NOMO-1 treated with DMSO at 0.1 percent for 48 hours (cell line): ENCODE data around the gene PTGES3L.

ENCODE experiments used
- DNase-seq: peaks from one replicate; lab custom pipeline; 2025; ENCODE audit not compliant: unreplicated experiment; lab: John Stamatoyannopoulos, UW

The PTGES3L gene

GRCh38 chr17:42979511-42980273 lies at the start of gene PTGES3L:
Gene PTGES3L (minus strand): TSS chr17:42980080. CDS start chr17:42980053, 27 bp downstream.
- peak; percentile 32 for DNase-seq

GRCh38 chr17:43028221-43028861 lies 48.5 kb upstream of the PTGES3L start:
- no peak for DNase-seq

GRCh38 chr17:43027091-43028032 lies 47.5 kb upstream of the PTGES3L start:
- DNase-seq = no peak

- no peak for DNase-seq
These were observed 46.7 kb upstream of the PTGES3L start for GRCh38 chr17:43026595-43026994.

GRCh38 chr17:43025766-43026537 lies 46.1 kb upstream of the PTGES3L start:
- no peak for DNase-seq

GRCh38 chr17:43025290-43025657 lies 45.4 kb upstream of the PTGES3L start:
- no peak for DNase-seq

- DNase-seq = peak; percentile 94
These were observed 44.8 kb upstream of the PTGES3L start, which contains the start of gene RND2 for GRCh38 chr17:43024407-43025289. Gene RND2 (plus strand): TSS chr17:43025231. CDS start chr17:43025348, 117 bp downstream.

GRCh38 chr17:43021741-43022512 lies 42.0 kb upstream of the PTGES3L start, which contains the start of gene VAT1:
Gene VAT1 (minus strand): TSS chr17:43022385. CDS start chr17:43022322, 63 bp downstream.
- peak; percentile 39 for DNase-seq

- peak; percentile 8 for DNase-seq
These were observed 41.2 kb upstream of the PTGES3L start for GRCh38 chr17:43020789-43021740.

GRCh38 chr17:43020030-43020621 lies 40.2 kb upstream of the PTGES3L start:
- DNase-seq = peak; percentile 3

- peak; percentile 23 for DNase-seq
These were observed 39.5 kb upstream of the PTGES3L start for GRCh38 chr17:43019418-43019817.

GRCh38 chr17:43018932-43019331 lies 39.1 kb upstream of the PTGES3L start:
- peak; percentile 80 for DNase-seq

GRCh38 chr17:43018008-43018853 lies 38.4 kb upstream of the PTGES3L start:
- peak; percentile 47 for DNase-seq

GRCh38 chr17:43016216-43016615 lies 36.3 kb upstream of the PTGES3L start:
- no peak for DNase-seq

- no peak for DNase-seq
These were observed 35.7 kb upstream of the PTGES3L start for GRCh38 chr17:43015579-43015978.
